IMR-90 (cell line): Measurements from ENCODE around the gene JMY.

Experiments used
- CTCF ChIP-seq: conservative IDR thresholded peaks from 2 replicates; pipeline ENCODE4 v1.5.1; 2012; ENCODE audit warnings: mild to moderate bottlenecking, low read depth, low read length, improper control_type of control experiment
- NFE2L2 ChIP-seq: fragments of 150-350 bp; IDR thresholded peaks from 2 replicates; pipeline ENCODE4 v1.6.1; 2016; ENCODE audit warnings: low read depth, mild to moderate bottlenecking, low read length
- POLR2A ChIP-seq: IDR thresholded peaks from 2 replicates; pipeline ENCODE4 v1.6.1; 2012; ENCODE audit warnings: mild to moderate bottlenecking, low read depth, low read length
- SMC3 ChIP-seq: fragments of 150-350 bp; IDR thresholded peaks from 2 replicates; pipeline ENCODE4 v1.6.1; 2016; ENCODE audit warnings: low read depth, mild to moderate bottlenecking, antibody characterized with exemption, low read length, moderate library complexity
- USF2 ChIP-seq: fragments of 150-350 bp; IDR thresholded peaks from 2 replicates; pipeline ENCODE4 v1.6.1; 2017; ENCODE audit warnings: mild to moderate bottlenecking, antibody characterized with exemption, low read length, low read depth

GRCh38 chr5:79285833-79286232 lies 49.9 kb downstream of the JMY start:
- TF ChIP-seq SMC3 (no peak), CTCF (no peak), NFE2L2 (no peak), USF2 (no peak), POLR2A (no peak)
